Ramos (cell line): ENCODE measurements around the gene HSBP1.

Source experiments
- in situ Hi-C: fragments of 300-500 bp; cut with MboI; formaldehyde crosslinking; loops from one replicate; pipeline ENCODE4 v1.14.3; 2022; ENCODE audit warnings: low sequenced_read_pairs; ENCODE audit not compliant: unreplicated experiment

HSBP1 gene

DNA sequence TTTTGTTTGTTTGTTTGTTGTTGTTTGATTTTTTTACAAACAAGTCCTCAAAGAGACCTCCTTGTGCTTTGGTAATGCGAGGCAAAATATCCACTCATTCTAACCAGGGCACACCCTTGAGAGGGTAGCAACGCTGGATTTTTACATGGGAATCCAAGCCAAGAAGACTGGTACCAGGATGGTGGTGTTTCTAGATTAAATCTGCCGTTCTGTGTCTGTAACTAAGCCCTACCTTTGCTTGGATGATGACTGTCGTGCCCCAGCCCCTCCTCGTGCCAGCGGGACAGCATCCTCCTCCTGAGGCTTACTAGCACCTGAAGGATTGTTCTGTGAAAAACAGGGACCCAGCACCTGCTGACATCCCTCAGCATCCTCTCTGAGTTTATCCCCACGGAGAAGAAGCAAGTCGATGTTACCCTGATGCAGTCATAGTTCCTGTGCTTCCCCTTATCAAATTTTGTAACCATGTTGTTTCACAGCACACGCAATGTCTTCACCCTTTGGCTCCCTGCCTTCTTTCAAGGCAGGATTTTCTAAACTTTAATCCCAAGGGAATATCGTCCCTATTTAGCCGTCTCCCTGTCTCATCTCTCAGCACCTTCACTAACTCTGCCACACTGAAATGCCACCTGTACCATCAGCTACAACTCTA lies 5.1 kb upstream of the HSBP1 start:
- in situ Hi-C loops: no loop called here

DNA sequence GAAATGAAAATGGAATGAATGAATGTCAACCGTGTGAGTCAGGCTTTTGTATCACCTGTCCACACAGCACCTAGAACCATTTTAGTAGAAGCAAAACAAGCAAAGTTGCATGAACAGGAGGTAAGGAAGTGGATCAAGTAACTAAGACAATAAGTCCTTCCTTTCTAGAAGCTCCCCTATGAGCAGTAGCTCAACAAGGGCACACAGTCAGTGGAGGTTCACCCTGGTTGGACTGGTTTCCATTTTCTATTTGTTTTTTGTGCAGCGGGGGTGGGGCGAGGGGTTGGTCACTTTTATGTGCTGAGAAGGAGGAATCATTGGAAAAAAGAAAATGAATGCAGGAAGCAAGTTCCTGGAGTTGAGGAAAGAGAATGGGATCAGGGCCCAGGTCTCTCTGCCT lies 4.0 kb upstream of the HSBP1 start:
- in situ Hi-C loops: no loop called here

GRCh38 chr16:83804366-83804765 lies 3.4 kb upstream of the HSBP1 start:
- in situ Hi-C loops: no loop called here

GRCh38 chr16:83806036-83806435 lies 1.7 kb upstream of the HSBP1 start:
- in situ Hi-C loops: no loop called here

DNA sequence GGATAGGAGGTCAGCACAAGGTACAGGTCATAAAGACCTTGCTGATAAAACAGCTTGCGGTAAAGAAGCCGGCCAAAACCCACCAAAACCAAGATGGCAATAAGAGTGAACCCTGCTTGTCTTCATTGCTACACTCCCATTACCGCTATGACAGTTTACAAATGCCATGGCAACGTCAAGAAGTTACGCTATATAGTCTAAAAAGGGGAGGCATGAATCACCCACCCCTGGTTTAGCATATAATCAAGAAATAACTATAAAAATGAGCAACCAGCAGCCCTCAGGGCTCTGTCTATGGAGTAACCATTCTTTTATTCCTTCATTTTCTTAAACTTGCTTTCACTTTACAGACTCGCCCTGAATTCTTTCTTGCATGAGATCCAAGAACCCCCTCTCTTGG lies 1.0 kb upstream of the HSBP1 start:
- in situ Hi-C loops: no loop called here

DNA sequence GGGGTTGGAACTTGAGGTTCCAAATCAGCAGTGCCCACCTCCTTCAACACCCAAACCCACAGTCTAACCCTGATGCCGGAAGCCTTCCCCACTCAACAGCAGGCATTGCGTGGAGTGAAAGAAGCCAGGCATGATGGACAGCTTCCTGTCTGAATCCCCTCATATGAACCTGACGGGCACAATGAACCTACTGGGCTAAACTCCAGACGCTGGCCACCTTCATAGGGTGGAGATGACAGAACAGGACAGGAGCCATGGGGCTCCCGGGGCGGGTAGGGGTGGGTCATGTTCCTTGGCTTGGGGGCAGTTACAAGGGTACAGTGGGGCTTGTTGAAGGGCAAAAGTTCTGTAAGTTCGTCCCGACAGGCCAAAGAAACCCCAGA lies 460 bp upstream of the HSBP1 start:
- in situ Hi-C loops: no loop called here

DNA sequence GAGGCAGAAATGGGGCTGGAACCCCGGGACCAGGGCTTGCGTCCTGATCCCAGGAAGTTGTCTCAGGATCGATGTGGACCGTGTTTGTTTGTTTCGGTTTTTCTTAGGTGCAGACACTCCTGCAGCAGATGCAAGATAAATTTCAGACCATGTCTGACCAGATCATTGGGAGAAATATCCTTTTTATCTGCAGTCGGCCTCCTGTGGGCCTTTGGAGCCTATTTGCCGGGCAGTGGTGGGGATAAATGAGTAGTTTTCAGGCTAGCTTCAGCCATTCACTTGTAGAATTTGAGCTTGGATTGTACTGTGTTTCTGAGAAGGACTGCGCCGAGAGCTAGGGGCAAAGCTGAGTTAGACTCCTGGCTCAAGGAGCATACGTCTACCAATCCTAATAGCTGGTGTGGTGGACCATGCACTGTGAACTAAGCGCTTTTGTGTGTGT lies 816 bp downstream of the HSBP1 start:
- in situ Hi-C loops: no loop called here

- in situ Hi-C loops: no loop called here
These were observed 1.3 kb downstream of the HSBP1 start for GRCh38 chr16:83809092-83809491.

- in situ Hi-C loops: no loop called here
These were observed 3.1 kb downstream of the HSBP1 start for GRCh38 chr16:83810901-83811300.

- in situ Hi-C loops: no loop called here
These were observed 6.3 kb downstream of the HSBP1 start for GRCh38 chr16:83813823-83814658.

DNA sequence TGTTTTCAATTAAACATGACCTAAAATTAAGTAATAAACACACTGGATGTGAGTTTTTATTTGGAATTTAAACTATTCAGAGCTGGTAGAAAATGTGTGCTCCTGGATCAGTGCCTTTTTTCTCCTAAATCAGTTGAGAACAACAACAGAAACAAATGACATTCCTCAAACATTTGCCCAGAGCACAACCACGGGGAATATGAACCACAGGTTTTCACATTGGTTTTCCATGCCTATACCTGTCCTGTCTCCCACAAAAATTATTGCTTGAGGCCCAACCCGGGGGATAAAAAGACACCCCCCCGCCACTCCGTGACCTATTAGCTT lies 6.8 kb downstream of the HSBP1 start:
- in situ Hi-C loops: no loop called here

GRCh38 chr16:83817022-83817421 lies 9.2 kb downstream of the HSBP1 start:
- in situ Hi-C loops: no loop called here

- in situ Hi-C loops: no loop called here
These were observed 10.5 kb downstream of the HSBP1 start for GRCh38 chr16:83818276-83818675.

GRCh38 chr16:83819361-83819760 lies 11.6 kb downstream of the HSBP1 start:
- in situ Hi-C loops: no loop called here

- in situ Hi-C loops: loop anchor here (10.0 kb wide), 1 partner anchor 238 kb away; no protein-coding TSS in a partner anchor
These were observed 18.6 kb downstream of the HSBP1 start for GRCh38 chr16:83826146-83826913.

GRCh38 chr16:83830091-83830768 lies 22.5 kb downstream of the HSBP1 start:
- in situ Hi-C loops: no loop called here

DNA sequence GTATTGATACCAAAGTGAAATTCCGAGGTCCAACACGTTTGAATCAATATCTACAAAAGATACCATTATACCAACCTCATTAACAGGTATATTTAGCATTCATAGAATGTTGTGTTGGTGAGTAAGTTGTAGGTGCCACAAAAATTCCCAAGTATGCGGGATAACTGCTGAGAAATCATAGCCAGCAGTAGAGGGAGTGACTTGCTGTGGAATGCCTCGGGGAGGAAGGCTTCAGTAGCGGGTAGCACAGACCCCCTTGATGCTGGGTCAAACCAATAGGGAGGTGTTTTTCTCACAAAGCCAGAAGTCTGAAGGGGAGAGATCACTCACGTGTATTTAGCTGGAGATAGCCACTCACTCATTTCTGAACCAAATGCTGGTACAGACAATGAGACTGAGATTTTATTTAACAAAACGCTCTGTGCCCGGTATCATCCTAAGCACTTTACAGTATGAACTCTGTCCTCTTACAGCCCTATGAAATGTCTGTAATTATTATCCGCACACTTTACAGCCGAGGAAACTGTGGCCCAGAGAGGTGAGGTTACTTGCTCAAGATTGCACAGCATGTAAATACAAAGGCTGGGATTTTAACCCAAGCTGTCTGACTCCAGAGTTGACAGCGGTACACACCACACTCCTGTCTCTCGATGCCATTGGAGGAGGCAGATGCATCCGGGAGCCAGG lies 23.1 kb downstream of the HSBP1 start:
- in situ Hi-C loops: no loop called here

DNA sequence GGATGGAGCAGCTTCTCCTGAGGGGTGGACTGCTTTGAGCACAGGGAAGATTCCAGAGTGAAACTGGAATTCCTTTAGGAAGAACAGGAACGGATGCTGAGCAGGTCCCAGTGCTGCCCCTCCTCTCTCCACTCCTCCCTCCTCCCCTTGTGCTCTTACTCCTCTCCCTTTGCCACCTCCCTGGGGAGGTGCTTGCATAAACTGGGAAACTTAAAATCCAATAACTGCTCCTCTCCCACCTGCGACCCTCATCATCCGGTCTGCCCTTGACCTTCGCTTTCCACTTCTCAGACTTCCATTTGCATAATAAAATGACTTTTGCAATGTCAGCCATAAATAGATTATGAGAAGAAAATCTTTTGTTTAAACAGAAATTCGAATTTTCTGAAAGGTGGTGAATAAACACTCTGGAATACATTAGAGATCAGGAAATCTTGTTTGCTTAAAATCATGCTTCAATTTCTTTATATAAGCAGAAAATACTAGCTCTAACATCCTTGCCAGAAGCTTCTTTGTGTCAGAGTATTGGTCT lies 23.7 kb downstream of the HSBP1 start:
- in situ Hi-C loops: no loop called here

DNA sequence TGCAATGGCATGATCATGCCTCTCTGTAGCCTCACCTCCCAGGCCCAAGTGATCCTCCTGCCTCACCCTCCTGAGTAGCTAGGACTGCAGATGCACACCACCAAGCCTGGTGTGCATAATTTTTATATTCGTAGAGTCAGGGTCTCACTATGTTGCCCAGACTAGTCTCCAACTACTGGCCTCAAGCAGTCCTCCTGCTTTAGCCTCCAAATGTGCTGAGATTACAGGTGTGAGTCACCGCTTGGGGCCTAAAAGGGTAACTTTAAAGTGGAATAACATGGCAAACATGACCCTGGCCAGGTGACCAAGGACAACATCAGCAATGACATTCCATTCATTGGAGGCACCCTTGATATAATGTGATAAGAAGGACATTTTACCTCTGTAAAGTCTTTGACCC lies 26.1 kb downstream of the HSBP1 start:
- in situ Hi-C loops: no loop called here
